GM20431 (cell line): ENCODE results near the gene SNAI3.

Source experiments
- in situ Hi-C: fragments of 300-500 bp; cut with MseI, MboI; formaldehyde crosslinking; loops from one replicate; pipeline ENCODE4 v1.15.0; 2020; ENCODE audit warnings: low sequenced_read_pairs; ENCODE audit not compliant: unreplicated experiment

The SNAI3 gene

DNA sequence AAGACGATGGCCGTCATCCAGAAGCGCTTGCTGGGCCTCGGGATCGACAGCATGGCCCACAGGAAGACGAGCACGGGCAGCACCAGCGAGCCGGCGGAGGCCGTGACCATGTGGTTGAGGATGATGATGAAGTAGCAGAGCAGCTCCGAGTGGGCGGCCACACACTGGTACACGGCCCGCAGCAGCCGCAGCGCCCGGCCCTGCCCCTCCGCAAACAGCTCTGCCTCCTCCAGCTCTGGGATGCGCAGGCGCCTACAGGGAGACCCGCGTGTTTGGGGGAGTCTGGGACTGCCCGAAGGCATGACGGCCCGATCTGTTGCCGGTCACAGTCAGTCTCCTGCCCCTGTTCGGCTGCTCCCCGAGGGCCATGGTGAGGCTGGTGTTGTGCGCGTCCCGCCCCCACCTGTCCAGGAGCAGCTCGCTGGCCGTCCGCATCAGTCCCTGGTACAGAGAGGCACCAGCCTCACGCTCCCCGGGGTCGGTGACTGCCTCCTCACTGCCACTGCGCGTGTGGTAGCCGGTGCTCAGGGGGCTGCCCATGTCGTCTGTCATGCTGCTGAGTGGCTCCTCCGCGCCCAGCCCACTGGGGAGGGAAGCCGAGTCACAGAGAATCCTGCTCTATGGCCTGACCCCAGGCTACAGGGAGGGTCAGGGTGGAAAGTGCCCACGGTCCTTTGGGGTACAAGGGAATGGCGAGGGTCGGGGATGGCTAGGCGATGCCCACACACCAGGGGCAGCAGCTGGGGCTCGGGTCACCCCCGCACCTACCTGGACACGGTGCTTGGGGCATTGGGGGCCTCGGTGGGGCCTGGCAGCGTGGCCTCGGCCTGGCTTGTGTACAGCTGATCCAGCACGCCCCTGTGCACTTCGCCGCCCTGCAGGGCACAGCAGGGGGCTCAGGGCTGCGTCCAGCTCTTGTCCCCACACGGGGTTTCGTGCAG lies 35.8 kb upstream of the SNAI3 start:
- in situ Hi-C loops: no loop called here

DNA sequence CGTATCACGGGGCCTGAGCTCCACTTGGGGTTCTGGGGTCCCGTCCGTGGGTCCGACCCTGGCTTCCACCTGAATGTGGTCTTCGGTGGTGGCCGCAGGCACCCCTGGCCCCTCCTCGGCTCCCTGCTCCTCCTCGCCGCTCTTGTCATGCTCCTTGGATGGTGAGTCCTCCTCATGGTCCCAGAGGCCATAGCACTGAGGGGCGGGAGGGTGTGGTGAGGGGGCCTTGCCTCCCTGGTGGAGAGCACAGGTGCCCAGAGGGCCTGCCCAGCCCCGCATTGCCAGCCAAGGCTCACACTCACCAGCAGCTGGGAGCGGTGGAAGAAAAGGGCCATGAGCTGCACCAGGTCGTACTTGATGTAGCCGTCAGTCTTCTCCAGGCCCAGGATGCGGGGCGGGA lies 34.9 kb upstream of the SNAI3 start:
- in situ Hi-C loops: no loop called here

DNA sequence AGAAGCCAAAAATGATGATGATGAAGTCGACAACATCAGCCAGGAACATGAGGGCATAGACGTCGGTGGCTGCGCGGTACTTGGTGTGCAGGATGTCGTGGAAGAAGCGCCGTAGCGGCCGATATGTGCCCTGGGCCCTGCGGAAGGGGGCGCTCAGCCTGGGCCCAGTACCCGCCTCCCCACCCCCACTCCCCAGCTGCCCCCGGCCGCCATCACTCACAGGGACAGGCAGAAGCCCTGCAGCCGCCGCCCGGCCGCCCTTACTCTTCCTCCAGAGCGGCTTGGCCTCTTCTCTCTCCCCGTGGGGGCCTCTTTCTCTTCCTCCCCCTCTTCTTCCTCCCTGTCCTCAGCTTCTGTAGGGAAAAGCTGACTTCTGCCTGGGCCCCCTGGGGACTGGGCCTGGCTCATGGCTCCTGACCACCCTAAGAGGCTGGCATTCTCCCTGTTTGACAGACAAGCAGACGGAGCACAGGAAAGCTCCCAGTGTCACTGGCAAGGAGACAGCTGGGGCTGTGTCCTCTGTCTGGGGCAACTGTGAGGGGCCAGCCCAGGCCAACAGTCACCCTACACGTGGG lies 34.2 kb upstream of the SNAI3 start:
- in situ Hi-C loops: no loop called here

DNA sequence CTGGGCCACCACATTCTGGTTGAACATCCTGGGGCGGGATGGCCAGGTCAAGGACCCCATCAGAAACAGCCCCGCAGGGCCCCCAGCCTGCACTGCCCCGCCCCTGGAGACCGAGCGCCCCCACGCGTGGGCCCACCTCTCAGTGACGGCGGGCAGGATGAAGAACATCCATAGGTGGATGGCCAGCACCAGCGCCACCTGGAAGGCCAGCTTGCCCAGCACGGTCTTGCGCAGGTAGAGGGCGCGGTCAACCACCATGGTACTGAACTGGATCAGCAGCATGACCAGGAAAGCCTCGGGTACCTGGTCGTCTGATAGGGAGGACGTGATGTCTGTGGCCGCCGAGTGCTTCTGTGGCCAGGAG lies 33.6 kb upstream of the SNAI3 start:
- in situ Hi-C loops: no loop called here

DNA sequence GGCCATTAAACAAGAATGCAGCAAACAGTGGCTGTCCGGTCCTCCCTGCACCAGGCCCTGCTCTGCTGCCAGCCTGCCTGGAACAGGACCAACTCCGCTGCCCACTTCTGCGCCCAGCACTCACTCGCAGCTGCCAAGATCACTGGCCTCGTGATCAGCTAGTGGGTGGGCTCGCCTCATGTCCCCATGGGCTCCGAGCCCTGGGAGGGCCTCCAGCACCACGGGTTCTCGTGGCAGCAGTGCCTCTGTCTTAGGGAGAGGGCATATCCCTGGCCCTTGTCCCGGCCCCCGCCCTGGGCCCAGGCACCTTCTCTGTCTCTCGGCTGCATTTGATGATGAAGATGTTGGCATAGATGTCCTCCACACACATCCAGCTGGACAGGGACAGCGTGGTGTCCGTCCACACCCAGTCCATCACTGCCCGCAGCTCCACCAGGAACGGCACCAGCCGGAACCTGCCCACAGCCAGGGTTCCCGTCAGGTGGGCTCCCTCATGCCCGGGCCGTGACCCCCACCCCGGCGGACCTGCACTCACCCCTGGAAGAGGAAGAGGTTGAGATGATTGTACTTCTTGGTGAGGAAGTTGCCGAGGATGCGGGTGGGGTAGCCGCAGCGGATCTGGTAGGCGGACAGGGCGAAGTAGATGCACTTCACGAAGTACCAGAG lies 33.1 kb upstream of the SNAI3 start:
- in situ Hi-C loops: no loop called here

DNA sequence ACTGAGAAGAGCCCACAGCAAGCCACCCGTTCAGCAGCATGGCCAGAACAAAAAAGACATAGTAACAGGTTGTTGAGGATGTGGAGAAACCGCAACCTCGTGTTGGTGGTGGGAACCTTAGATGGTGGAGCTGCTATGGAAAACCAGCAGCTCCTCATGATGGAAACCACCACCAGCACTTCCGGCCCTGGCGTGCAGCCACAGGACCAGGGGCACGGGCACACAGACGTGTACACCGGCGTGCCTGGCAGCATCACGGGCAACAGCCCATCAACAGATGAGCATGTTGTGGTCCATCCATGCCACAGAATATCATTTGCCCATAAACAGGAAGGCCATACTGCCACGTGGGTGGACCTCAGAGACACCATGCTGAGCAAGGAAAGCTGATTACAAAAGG lies 31.9 kb upstream of the SNAI3 start:
- in situ Hi-C loops: no loop called here

DNA sequence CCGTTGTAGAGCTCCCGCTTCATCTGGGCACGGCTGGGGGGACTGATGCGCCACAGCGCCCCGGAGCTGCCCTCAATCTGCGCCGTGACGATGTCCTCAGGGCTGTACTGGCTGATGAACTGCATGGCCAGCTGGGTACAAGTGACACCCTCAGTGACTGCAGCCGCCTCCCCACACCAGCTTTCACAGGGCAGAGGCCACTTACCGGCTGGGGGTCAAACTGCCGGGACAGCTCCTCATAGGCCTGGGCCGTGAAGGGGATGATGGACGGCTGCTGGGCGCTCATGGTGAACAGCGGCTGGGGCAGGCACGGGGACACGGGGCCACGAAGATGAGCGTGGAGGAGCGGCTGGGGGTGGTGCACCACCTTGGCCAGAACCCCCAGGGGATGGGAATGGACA lies 30.3 kb upstream of the SNAI3 start:
- in situ Hi-C loops: no loop called here

DNA sequence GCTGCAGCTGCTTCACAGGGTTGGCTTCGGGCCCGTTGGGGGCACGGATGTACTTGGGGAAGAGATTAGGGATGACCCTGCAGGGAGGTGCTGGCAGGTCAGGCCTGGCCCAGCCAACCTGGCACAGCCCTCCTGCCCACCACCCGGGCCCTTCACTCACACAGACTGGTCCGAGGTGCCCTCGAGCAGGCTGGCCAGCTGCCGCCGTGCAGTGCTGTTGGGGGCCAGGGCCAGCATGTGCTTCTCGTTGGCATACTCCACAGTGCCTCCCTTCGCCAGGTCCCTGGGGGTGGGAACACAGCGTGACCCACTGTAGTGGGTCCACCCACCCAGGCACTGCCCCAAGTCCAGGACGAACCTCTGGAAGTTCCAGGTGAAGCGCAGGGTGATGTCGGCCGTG lies 29.9 kb upstream of the SNAI3 start:
- in situ Hi-C loops: no loop called here

DNA sequence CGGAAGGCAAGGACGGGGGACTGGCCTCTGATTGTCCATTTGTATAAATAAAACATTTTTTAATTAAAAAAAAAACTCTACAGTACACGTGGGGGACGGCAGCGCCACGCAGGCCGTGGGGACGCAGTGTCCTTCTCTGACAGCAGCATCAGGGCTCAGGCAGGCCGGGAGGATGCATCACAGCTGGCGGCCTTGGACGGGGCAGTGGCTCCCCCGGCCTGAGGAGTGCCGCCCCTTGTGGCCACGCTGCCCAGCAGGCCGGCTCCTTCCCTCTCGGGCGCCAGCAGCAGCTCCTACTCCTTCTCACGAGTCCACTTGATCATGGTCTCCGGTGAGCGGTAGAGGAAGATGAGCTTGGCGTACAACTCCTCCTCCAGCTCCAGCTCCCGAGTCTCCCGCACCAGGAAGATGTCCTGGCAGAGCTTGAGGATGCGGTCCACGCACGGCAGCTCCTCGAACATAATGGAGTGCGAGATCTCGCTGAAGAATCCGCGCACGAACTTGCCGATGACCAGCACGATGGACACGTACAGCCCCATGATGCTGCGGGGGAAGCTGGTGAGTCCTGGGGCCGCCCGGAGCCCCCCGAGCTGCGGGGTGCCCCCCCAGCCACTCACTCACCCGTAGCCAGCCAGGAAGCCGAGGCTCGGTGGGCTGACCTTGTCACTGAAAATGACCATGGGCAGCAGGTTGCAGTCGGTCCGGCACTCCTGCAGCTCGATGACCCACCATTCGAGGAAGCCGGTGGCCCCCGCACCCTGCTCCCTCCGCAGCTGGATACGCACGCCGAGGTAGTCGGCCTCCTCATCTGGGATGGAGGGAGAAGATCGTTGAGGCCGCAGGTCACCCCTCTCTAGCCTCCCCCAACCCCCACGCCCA lies 29.2 kb upstream of the SNAI3 start:
- in situ Hi-C loops: no loop called here

DNA sequence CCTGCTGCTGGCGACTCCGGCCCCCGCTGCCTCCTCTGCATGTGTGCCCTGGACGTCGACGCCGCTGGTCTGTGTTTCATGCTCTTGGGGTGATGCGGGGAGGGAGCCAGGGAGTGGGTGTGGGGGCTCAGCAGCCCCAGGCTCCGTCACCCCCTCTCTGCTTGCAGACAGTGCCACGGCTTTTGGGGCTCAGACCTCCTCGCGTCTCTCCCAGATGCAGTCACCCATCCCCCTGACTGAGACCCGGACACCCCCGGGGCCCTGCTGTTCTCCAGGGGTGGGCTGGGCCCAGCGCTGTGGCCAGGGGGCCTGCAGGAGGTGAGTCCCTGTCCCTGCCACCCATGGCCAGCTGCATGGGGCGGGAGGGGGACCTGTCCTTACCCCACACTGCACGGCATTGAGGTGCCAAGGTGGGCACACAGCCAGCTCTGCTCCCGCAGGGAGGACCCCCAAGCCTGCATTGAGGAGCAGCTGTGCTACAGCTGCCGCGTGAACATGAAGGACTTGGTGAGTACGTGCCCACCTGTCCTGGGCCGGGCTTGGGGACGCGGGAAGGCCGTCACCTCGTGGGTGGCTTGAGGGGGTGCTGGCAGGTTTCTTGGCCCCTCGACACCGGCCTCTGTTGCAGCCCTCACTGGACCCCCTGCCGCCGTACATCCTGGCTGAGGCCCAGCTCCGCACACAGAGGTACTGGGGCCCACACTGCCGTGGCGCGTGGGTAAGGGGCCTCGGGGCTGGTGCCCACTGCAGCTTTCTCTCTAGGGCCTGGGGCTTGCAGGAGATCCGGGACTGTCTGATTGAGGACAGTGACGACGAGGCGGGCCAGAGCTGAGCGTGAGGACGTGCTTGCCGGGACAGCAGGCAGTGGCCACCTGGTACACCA lies 28.4 kb upstream of the SNAI3 start:
- in situ Hi-C loops: no loop called here

DNA sequence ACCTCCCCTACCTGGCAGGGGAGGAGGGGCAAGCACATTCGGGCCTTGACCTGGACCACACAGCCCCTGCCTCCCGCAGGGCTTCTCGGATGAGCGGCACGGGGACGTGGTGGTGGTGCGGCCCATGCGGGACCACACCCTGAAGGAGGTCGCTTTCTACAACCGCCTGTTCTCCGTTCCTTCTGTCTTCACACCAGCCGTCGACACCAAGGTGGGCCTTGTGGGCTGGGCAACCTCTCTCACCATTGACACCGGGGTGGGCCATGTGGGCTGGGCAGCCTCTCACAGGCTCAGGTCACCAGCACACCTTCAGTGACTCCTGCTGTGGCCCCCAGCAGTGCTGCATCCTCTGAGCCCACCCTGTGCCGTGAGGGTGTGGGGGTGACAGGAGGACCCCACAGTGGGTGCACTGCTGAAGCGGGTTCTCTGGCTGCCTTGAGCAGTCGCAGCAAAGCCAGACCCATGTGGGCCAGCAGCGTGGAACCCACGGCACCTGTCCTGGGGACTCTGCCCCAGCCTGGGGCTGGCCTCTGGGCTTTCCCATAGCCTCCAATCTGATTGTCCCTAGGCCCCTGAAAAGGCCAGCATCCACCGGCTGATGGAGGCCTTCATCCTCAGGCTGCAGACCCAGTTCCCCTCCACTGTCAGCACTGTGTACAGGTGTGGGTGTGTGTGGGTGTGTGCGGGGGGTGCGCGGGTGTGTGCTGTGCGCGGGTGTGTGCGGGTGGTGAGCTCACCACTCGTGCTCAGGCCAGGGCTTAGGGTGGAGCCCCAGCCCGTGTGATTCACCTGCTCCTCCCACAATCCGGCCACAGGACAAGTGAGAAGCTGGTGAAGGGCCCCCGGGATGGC lies 27.5 kb upstream of the SNAI3 start:
- in situ Hi-C loops: no loop called here

DNA sequence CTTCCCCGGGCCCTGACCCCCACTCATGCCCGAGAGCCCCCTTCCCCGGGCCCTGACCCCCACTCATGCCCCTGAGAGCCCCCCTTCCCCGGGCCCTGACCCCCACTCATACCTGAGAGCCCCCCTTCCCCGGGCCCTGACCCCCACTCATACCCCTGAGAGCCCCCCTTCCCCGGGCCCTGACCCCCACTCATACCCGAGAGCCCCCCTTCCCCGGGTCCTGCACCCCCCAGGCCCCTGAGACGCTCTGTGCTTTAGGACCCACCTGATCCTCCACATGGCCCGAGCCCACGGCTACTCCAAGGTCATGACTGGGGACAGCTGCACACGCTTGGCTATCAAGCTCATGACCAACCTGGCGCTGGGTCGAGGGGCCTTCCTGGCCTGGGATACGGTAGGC lies 26.7 kb upstream of the SNAI3 start:
- in situ Hi-C loops: no loop called here

DNA sequence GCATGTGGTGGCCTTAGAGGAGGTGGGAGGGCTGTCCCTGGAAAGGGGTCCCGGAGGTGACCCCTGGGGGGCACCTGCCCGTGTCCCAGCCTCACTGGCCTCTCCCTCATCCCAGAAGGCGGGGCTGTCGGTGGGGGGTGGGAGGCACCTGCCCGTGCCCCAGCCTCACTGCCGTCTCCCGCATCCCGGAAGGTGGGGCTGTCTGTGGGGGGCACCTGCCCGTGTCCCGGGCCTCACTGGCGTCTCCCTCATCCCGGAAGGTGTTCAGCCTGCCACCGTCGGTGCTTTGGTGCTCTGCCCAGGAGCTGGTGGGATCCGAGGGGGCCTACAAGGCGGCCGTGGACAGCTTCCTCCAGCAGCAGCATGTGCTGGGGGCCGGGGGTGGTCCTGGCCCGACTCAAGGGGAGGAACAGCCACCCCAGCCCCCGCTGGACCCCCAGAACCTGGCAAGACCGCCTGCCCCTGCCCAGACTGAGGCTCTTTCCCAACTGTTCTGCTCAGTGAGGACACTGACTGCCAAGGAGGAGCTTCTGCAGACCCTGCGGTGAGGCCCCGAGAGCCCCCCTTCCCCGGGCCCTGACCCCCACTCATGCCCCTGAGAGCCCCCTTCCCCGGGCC lies 26.2 kb upstream of the SNAI3 start:
- in situ Hi-C loops: no loop called here

DNA sequence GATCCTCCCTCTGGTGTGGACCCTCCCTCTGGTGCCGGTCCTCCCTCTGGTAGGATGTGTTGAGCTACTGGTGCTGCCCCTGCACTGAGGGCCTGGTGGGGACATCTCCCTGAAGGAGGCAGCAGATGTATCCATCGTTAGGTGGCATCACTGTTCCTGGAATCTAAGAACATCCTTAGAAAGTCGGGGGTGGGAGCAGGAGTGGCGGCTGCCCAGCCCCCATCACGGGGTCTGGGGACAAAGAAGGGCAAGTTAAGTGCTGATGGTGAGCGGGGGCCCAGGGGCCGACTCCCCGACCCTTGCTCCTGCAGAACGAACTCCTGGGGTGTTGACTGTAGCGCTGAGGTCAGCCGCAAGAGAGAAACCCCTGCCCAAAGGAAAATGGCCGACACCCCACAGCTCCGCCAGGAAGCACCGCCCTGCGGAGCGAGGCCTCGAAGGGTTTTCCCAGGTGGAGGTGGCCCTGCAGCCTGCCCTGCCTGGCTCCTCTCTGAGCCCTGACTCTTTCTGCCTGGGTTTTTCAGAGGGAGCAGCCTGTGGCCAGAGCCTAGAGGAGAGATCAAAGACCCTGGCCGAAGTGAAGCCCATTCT lies 25.5 kb upstream of the SNAI3 start:
- in situ Hi-C loops: no loop called here

DNA sequence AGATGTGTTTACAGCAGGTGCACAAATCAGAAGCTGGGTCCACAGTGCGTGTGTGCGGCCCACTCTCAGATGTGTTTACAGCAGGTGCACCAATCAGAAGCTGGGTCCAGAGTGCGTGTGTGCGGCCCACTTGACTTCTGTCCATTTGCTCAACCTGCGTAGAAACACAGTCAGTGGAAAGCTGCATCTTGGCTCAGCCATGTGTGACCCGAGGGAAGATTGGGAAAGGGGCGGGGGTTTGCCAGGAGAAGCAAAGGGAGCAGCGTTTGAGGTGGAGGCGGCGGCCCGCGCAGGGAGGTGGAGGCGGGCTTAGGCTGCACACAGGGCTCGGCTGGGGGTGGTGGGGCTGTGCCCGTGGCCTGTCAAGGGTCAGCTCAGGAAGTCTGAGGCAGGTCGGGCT lies 24.2 kb upstream of the SNAI3 start:
- in situ Hi-C loops: no loop called here

DNA sequence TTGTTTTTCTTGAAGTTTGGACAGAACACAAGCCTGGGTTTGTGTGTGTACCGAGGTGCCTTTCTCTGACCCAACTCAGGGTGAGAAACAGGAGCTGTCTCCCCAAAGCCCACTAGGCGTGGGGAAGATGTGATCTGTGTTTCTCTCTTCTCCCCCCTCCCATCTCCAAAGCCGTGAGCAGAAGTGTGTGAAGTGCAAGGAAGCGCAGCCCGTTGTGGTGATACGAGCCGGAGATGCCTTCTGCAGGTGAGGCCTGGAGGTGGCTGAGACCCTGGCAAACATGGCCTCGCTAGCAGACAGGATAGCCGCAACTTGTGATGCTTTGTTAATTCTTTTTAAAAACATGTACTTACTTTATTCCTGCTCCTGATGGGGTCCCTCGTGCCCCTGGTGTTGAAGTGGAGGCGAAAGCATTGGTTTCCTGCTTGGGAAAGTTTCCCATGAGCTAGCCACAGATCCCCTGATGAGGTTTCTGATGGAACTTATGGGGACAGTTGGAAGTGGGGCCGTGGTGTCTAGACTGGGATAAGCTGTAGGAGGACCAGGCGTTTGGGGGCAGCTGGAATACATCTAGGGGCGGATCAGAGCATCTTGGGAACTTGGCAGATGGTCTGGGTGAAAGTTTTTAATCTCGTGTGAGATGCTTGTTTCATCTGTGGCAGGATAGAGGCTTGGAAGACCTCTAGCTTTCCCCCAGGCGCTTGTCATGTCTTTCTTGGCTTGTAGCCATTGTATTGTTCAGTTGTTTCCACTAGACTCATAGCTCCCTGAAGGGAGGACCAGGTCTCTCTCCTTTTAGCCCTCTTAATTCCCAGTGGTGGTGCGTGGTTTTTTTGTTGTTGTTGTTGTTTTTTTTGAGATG lies 20.9 kb upstream of the SNAI3 start:
- in situ Hi-C loops: no loop called here
